ENCODE measurements around the gene ZNF697. TPM values are rescaled to one million over a fixed set of nuclear protein-coding genes. Genes with fewer than 3 reads are reported as not detected.
A peak's percentile ranks its signal among the peaks of the same experiment; 100 is the strongest.
"Not testable (repeated sequence)": the region's sequence is repeated elsewhere in the genome, so short reads cannot be mapped to it uniquely, and the experiment has no call there.

The ZNF697 gene
- total RNA-seq, 1 experiment from 2014 or later = not detected

DNA sequence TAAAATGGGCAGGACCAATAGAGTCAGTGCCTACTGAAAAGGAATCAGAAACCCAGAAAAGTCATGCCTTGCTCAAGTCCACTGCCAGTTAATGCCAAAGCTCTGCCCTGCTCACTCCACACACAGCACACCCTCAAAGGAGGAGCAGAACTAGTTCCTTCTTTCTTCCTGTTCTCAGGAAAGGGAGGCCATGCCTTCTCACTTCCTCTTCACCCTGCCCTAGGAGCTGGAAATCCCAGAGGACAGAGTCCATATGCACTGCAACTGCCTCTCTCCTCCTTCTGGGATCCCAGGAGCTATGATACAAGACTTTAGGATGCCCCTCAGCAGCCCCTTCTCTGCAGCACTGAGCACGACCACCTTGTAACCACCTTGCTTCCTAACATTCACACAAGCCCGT is 62.3 kb downstream of the ZNF697 start:
- not testable (repeated sequence) for H2AFZ ChIP-seq (ENCODE audit: low read length); DNase-seq; H3K9me3 ChIP-seq (ENCODE audit: low read length); H3K9me2 ChIP-seq (replicated peaks; ENCODE audit: insufficient read depth, low read length); H3K4me3 ChIP-seq (ENCODE audit: low read length); H3K4me1 ChIP-seq (ENCODE audit: low read length); H3K36me3 ChIP-seq (ENCODE audit: insufficient read depth, low read length); H3K4me2 ChIP-seq (ENCODE audit: low read depth, low read length, poor library complexity, severe bottlenecking); H3K9ac ChIP-seq (ENCODE audit: low read length); H4K20me1 ChIP-seq (ENCODE audit: insufficient read depth, low read depth, low read length); H3K27ac ChIP-seq (ENCODE audit: low read length); H3K79me2 ChIP-seq (ENCODE audit: low read length); H3K27me3 ChIP-seq (ENCODE audit: low read length)

DNA sequence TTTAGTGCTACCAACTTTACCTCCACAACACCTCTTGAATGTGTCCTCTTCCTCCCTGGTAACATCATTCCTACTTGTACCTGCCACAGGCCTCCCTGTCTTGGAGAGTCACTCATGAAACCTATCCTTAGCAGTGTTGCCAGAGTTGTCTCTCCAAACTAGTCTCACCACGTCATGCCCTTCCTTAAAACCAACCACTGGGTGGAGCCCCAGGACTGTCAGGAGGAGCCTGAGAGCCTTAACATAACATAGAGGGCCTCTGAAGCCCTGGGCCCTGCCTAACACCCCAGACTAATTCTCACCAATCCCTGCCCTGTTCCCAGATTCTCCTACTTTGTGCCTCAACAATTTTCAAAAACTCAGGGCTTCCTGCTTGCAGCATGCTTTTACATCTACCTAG is 65.3 kb downstream of the ZNF697 start:
- H3K9ac ChIP-seq (ENCODE audit: low read length) = no peak overlapping the region
- DNase-seq = peak; percentile 79
- no peaks in the 10 kb centered on the region for H3K9me3 ChIP-seq (ENCODE audit: low read length)
- H3K27me3 ChIP-seq (ENCODE audit: low read length) = no peaks in the 10 kb centered on the region
- H2AFZ ChIP-seq (ENCODE audit: low read length) = no peak overlapping the region
- H3K9me2 ChIP-seq (replicated peaks; ENCODE audit: insufficient read depth, low read length) = no peaks in the 10 kb centered on the region
- H3K4me1 ChIP-seq (ENCODE audit: low read length) = no peaks in the 10 kb centered on the region
- H3K36me3 ChIP-seq (ENCODE audit: insufficient read depth, low read length) = no peaks in the 10 kb centered on the region
- no peak overlapping the region for H3K4me2 ChIP-seq (ENCODE audit: low read depth, low read length, poor library complexity, severe bottlenecking)
- H4K20me1 ChIP-seq (ENCODE audit: insufficient read depth, low read depth, low read length) = no peaks in the 10 kb centered on the region
- H3K79me2 ChIP-seq (ENCODE audit: low read length) = no peaks in the 10 kb centered on the region
- no peak overlapping the region for H3K27ac ChIP-seq (ENCODE audit: low read length)
- H3K4me3 ChIP-seq (ENCODE audit: low read length) = no peak overlapping the region

DNA sequence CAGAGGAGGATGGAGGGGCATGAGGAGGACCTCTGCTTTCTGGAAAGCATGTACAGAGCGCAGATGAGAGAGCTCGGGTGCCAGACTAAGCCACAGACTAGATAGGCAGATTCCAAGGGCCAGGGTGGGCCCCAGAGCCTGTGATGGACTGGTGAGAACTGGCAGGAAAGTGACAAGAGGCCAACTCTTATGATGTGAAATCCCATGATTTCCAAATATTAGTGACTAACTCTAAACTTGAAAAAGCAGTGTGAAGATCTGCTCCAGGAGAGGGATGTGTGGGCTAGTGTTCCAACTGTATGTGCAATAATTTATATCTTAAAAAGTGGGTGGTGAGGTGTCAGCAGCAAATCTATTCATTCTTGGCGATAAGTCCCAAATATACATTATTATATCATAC is 67.0 kb downstream of the ZNF697 start:
- DNase-seq; H3K4me3 ChIP-seq (ENCODE audit: low read length); H3K9ac ChIP-seq (ENCODE audit: low read length); H3K27ac ChIP-seq (ENCODE audit: low read length); H2AFZ ChIP-seq (ENCODE audit: low read length); H3K79me2 ChIP-seq (ENCODE audit: low read length); H3K4me2 ChIP-seq (ENCODE audit: low read depth, low read length, poor library complexity, severe bottlenecking); H3K4me1 ChIP-seq (ENCODE audit: low read length); H3K9me3 ChIP-seq (ENCODE audit: low read length); H3K9me2 ChIP-seq (replicated peaks; ENCODE audit: insufficient read depth, low read length); H4K20me1 ChIP-seq (ENCODE audit: insufficient read depth, low read depth, low read length); H3K36me3 ChIP-seq (ENCODE audit: insufficient read depth, low read length); H3K27me3 ChIP-seq (ENCODE audit: low read length): not testable (repeated sequence)

- H3K4me1 ChIP-seq (ENCODE audit: low read length) = no peaks in the 10 kb centered on the region
- H3K79me2 ChIP-seq (ENCODE audit: low read length) = no peaks in the 10 kb centered on the region
- no peaks in the 10 kb centered on the region for H4K20me1 ChIP-seq (ENCODE audit: insufficient read depth, low read depth, low read length)
- H3K9me2 ChIP-seq (replicated peaks; ENCODE audit: insufficient read depth, low read length) = no peaks in the 10 kb centered on the region
- no peak overlapping the region for H3K4me2 ChIP-seq (ENCODE audit: low read depth, low read length, poor library complexity, severe bottlenecking)
- no peaks in the 10 kb centered on the region for H3K36me3 ChIP-seq (ENCODE audit: insufficient read depth, low read length)
- no peak overlapping the region for H3K9ac ChIP-seq (ENCODE audit: low read length)
- H3K9me3 ChIP-seq (ENCODE audit: low read length) = no peaks in the 10 kb centered on the region
- no peak overlapping the region for H3K4me3 ChIP-seq (ENCODE audit: low read length)
- no peaks in the 10 kb centered on the region for H3K27me3 ChIP-seq (ENCODE audit: low read length)
- no peak for DNase-seq
- no peak overlapping the region for H2AFZ ChIP-seq (ENCODE audit: low read length)
- no peak overlapping the region for H3K27ac ChIP-seq (ENCODE audit: low read length)
Measured at GRCh38 chr1:119573886-119574285, 74.2 kb downstream of the ZNF697 start.

DNA sequence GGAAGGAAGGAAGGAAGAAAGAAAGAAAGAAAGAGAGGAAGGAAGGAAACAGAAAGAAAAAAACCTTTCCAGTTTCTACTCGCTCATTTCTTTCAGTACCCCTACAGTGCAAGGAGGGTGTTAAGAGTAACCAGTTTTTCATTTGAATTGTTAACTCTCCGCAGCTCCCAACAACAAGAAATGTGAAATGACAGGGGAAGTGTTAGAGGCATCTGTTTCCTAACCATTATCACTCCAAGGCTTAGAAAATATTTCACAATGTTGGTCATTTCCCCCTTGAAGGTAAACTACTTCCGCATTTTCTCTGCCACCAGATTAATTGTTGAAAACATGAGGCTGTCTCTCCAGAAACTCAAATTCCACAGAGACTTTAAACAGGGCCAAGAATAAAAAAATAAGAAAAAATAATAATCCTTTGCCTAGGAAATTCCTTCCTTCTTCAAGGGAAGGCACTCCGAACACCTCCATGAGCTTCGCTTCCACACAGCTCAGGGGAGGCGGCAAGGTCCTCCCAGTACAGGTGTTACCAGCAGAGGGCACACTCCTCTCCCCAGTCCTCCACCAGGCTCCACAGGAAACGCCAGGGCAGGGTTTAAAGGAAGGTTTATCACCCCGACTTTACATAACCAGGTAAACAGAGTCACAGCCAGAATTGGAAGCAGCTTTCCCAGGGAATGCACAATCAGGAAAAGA is 78.0 kb downstream of the ZNF697 start:
- not testable (repeated sequence) for H3K9me2 ChIP-seq (replicated peaks; ENCODE audit: insufficient read depth, low read length); DNase-seq; H3K4me3 ChIP-seq (ENCODE audit: low read length); H3K27ac ChIP-seq (ENCODE audit: low read length); H3K27me3 ChIP-seq (ENCODE audit: low read length); H3K79me2 ChIP-seq (ENCODE audit: low read length); H4K20me1 ChIP-seq (ENCODE audit: insufficient read depth, low read depth, low read length); H3K36me3 ChIP-seq (ENCODE audit: insufficient read depth, low read length); H3K9me3 ChIP-seq (ENCODE audit: low read length); H3K9ac ChIP-seq (ENCODE audit: low read length); H2AFZ ChIP-seq (ENCODE audit: low read length); H3K4me2 ChIP-seq (ENCODE audit: low read depth, low read length, poor library complexity, severe bottlenecking); H3K4me1 ChIP-seq (ENCODE audit: low read length)

Other genes starting within 250 kb of the ZNF697 start
- gene HSD3B2, start 233.1 kb downstream of the ZNF697 start, total RNA-seq (2014; rRNA removed; shearing (Covaris generic); ENCODE audit: low replicate concordance) = not detected in 2 replicates
- gene HSD3B1, start 141.1 kb downstream of the ZNF697 start, total RNA-seq (2014; rRNA removed; shearing (Covaris generic); ENCODE audit: low replicate concordance) = not detected in 2 replicates
- 16.3 and 20.5 TPM in 2 replicates for gene PHGDH, start 63.7 kb upstream of the ZNF697 start, total RNA-seq (2014; rRNA removed; shearing (Covaris generic); ENCODE audit: low replicate concordance)
- gene HMGCS2, start 120.6 kb upstream of the ZNF697 start, total RNA-seq (2014; rRNA removed; shearing (Covaris generic); ENCODE audit: low replicate concordance) = not detected in 2 replicates
- not detected in 2 replicates for gene REG4, start 163.2 kb upstream of the ZNF697 start, total RNA-seq (2014; rRNA removed; shearing (Covaris generic); ENCODE audit: low replicate concordance)
- not detected in 2 replicates for gene ADAM30, start 248.2 kb upstream of the ZNF697 start, total RNA-seq (2014; rRNA removed; shearing (Covaris generic); ENCODE audit: low replicate concordance)

Data from Karpas-422 (cell line).